ENCODE data around the gene IDH3B.
A peak's percentile ranks its signal among the peaks of the same experiment; 100 is the strongest.

IDH3B gene

DNA sequence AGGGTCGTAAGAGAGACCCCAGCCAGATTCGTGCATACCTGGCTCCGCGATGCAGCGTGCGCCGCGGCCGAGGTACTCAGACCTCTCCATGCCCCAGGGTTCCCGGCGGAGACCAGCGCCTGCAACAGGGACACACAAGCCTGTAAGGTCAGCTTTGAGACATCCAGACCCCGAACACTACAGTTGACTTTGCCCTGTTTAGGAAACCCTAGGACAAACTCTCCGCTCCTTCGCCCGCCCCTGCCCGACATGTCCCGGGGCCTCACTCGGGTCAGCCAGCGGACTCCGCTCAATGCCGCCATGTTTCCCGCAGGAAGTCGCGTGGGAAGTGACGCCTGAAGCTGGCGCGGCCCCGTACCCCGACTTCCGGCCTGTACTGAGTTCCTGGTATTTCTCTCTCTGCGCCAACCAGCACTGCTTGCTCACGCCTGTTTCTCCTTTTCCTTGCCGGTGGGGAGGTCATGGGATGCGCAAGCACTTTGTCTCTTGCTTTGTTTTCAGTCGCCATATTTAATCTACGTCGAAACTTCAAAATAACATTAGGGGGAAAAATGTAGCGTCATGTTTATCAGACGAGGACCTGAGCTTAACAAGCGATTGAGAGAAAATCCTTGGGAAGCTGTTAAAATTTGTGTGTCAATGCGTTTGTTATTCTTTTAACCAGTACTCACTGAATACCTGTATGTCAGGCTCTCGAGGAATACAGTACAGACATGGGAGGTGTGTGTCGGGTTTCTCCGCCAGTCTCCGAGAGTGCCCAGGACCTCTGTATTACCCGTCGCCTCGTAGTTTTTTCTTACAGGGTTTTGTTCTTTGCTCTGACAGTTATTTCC is at the start of gene IDH3B:
Gene IDH3B, minus strand, starts transcription at position 330 of the 833 bp plus-strand sequence. Its CDS starts 28 bp downstream, at position 302.
- DNase-seq (ENCODE audit: low read depth) = peak; percentile 95
- peak within 1 kb of the TSS; percentile 99 for H3K4me3 ChIP-seq (ENCODE audit: low read length)
- TF ChIP-seq, protein P1, sequence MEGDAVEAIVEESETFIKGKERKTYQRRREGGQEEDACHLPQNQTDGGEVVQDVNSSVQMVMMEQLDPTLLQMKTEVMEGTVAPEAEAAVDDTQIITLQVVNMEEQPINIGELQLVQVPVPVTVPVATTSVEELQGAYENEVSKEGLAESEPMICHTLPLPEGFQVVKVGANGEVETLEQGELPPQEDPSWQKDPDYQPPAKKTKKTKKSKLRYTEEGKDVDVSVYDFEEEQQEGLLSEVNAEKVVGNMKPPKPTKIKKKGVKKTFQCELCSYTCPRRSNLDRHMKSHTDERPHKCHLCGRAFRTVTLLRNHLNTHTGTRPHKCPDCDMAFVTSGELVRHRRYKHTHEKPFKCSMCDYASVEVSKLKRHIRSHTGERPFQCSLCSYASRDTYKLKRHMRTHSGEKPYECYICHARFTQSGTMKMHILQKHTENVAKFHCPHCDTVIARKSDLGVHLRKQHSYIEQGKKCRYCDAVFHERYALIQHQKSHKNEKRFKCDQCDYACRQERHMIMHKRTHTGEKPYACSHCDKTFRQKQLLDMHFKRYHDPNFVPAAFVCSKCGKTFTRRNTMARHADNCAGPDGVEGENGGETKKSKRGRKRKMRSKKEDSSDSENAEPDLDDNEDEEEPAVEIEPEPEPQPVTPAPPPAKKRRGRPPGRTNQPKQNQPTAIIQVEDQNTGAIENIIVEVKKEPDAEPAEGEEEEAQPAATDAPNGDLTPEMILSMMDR (IDR thresholded peaks at IDR 0.05; ENCODE audit: insufficient read depth, low read depth, low read length, missing control alignments) = no peak

DNA sequence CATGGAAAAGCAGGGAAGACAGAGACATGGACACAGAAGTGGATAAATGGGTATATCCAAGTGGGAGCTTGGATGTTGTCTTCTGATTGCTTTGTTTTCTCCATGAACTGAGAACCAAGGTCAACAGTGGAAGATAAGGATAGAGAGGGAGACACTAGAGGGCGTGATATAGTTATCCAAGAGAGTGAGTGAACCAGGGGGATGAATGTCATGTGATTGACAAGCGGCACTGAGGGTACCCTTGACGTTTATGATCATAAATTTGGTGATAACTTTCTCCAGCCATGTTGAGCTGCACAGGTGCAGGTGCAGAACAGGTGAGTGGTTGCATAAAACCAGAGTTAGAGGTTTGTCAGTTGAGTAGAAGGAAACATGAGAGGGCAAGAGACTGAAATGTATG is 49.3 kb upstream of the IDH3B start:
- no peak overlapping the region for H3K4me3 ChIP-seq (ENCODE audit: low read length)
- TF ChIP-seq, protein P1 (IDR thresholded peaks at IDR 0.05; ENCODE audit: insufficient read depth, low read depth, low read length, missing control alignments) = peak; percentile 39
- DNase-seq (ENCODE audit: low read depth) = peak; percentile 31

DNA sequence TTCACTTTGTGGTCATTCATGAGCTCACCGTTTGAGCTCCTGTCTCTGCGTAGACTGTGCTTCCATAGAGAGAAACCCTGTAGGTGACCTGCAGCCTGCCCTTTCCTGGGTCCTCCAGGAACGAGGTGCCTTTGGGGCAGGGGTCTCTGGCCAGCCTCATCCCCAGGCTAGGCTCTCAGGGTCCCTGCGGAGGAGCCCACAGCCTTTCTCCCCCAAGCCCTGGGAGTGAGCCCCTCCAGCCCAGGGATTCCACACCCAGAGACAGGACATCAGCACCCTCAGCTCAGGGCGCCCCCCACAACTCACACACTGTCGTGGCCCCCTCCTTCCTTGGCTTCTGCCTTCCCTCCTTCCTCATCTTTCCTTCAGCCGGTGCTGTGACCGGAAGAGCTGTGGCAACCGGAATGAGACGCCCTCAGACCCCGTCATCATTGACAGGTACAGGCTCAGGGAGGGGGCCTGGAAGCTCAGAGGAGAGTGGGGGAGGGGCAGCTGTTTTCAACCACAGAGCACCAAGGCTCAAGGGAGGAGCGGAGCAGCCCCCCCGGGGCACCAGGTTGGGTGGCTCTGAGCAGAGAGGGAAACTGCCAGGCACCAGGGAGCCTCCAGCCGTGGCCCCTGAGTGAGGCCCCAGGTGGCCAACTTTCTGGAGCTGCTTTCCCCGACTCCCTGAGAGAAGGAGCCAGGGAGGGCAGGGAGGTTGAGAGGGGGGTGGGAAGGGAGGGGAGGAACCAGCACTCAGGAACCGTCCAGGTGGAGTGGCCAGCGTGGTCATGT is 45.4 kb upstream of the IDH3B start:
- DNase-seq (ENCODE audit: low read depth) = no peak
- H3K4me3 ChIP-seq (ENCODE audit: low read length) = no peak overlapping the region
- TF ChIP-seq, protein P1 (IDR thresholded peaks at IDR 0.05; ENCODE audit: insufficient read depth, low read depth, low read length, missing control alignments) = no peak

DNA sequence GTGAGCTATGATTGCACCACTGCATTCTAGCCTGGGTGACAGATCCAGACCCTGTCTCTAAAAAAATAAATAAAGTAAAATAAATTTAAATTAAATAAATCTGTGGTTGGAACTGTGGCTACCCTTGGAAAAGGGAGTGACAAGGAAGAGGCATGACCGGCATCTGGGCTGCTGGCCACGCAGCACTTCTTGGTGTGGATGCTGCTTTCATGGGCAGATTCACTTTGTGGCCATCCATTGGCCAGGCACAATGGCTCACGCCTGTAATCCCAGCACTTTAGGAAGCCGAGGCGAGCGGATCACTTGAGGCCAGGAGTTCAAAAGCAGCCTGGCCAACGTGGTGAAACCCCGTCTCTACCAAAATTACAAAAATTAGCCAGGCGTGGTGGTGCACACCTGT is 44.6 kb upstream of the IDH3B start:
- DNase-seq (ENCODE audit: low read depth) = no peak
- no peak overlapping the region for H3K4me3 ChIP-seq (ENCODE audit: low read length)
- TF ChIP-seq, protein P1 (IDR thresholded peaks at IDR 0.05; ENCODE audit: insufficient read depth, low read depth, low read length, missing control alignments) = no peak

DNA sequence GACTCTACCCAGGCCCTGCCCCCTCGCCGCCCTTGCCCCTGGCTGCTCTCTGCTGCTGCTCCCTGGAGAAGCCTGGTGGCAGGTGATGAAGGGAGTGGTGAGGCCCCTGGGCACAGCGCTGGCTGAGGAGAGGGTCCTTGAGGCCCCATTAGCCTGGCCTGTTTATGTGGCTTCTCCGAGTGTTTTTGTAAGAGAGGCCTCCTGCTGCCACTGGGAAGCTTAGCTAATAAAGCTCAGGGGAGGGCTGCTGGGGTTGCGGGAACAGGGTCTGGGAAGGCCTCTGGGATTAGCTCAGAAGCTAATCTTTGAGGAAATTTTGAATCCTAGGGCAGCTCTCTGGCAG is 44.0 kb upstream of the IDH3B start:
- DNase-seq (ENCODE audit: low read depth) = no peak
- TF ChIP-seq, protein P1 (IDR thresholded peaks at IDR 0.05; ENCODE audit: insufficient read depth, low read depth, low read length, missing control alignments) = no peak
- no peak overlapping the region for H3K4me3 ChIP-seq (ENCODE audit: low read length)

DNA sequence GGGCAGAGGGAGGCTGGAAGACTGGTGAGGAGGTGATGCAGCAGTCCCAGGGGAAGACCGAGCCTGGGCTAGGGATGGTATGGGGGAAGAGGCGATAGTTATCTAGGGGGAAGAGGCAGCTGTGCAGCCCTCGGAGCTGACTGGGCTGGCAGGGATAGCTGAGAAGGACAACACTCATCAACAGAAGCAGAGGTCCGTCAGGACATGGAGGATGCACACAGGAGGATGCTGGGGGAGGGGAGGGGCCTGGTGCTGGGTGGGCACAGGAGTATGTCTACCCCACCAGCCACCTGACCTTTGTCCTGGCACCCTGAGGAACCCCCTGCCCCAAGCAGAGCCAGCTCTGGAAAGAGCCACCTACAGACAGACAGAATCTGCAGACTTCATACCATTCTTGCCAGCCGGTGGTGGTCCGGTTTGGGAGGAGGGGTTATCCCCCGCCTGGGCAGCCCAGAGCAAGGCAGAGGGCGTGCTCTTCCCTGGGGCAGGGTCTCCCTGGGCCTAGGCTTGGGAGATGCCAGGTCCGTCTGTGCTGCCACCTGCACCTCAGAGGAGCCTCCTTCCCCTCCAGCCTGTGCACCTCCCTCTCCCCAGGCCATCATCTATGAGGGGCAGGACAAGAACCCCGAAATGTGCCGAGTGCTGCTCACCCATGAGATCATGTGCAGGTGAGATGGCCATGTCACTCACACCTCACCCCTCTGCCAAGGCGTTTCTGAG is 43.5 kb upstream of the IDH3B start:
- TF ChIP-seq, protein P1 (IDR thresholded peaks at IDR 0.05; ENCODE audit: insufficient read depth, low read depth, low read length, missing control alignments) = no peak
- DNase-seq (ENCODE audit: low read depth) = no peak
- H3K4me3 ChIP-seq (ENCODE audit: low read length) = no peak overlapping the region

Data from epithelial cell of esophagus (primary cell).